MM.1S (cell line): ENCODE data around the gene TMEM154.

Source experiments
- DNase-seq: peaks from one replicate; pipeline ENCODE4 v3.0.0-alpha.2; 2015
- H2AFZ ChIP-seq: fragments of 300-600 bp; sonication (generic); 2 replicates; pipeline ENCODE4 v1.6.0; 2016; ENCODE audit warnings: antibody characterized with exemption, low read length
- H3F3A ChIP-seq: fragments of 300-600 bp; sonication (generic); 2 replicates; pipeline ENCODE4 v1.6.1; 2016; ENCODE audit warnings: mild to moderate bottlenecking, antibody characterized with exemption, low read length, moderate library complexity, mixed read lengths; ENCODE audit not compliant: insufficient read depth
- H3K27ac ChIP-seq: fragments of 300-600 bp; sonication (generic); 2 replicates; pipeline ENCODE4 v1.5.1; 2016; ENCODE audit warnings: mild to moderate bottlenecking, low read length
- H3K27me3 ChIP-seq: fragments of 300-600 bp; sonication (generic); replicated peaks from 2 replicates; pipeline ENCODE4 v1.6.0; 2016; ENCODE audit warnings: low read length; ENCODE audit not compliant: insufficient read depth
- H3K36me3 ChIP-seq: fragments of 300-600 bp; sonication (generic); replicated peaks from 2 replicates; pipeline ENCODE4 v1.6.1; 2016; ENCODE audit warnings: mild to moderate bottlenecking, low read length, mixed read lengths; ENCODE audit not compliant: insufficient read depth
- H3K4me1 ChIP-seq: fragments of 300-600 bp; sonication (generic); 2 replicates; pipeline ENCODE4 v1.6.1; 2016; ENCODE audit warnings: low read length, mixed read lengths
- H3K4me2 ChIP-seq: fragments of 300-600 bp; sonication (generic); 2 replicates; pipeline ENCODE4 v1.6.0; 2016; ENCODE audit warnings: low read depth, low read length
- H3K4me3 ChIP-seq: fragments of 300-600 bp; sonication (generic); 2 replicates; pipeline ENCODE4 v1.5.1; 2016; ENCODE audit warnings: low read length, mixed read lengths
- H3K79me2 ChIP-seq: fragments of 300-600 bp; sonication (generic); 2 replicates; pipeline ENCODE4 v1.6.1; 2016; ENCODE audit warnings: mixed run types, low read length, mixed read lengths
- H3K9ac ChIP-seq: fragments of 300-600 bp; sonication (generic); 2 replicates; pipeline ENCODE4 v1.6.1; 2016; ENCODE audit warnings: low read length, mixed read lengths
- H3K9me2 ChIP-seq: fragments of 300-600 bp; sonication (generic); replicated peaks from 2 replicates; pipeline ENCODE4 v1.6.1; 2016; ENCODE audit warnings: mild to moderate bottlenecking, low read length, mixed read lengths; ENCODE audit not compliant: insufficient read depth
- H3K9me3 ChIP-seq: fragments of 300-600 bp; sonication (generic); replicated peaks from 2 replicates; pipeline ENCODE4 v1.6.1; 2016; ENCODE audit warnings: mild to moderate bottlenecking, low read length, mixed read lengths; ENCODE audit not compliant: insufficient read depth
- H4K20me1 ChIP-seq: fragments of 300-600 bp; sonication (generic); 2 replicates; pipeline ENCODE4 v1.6.1; 2016; ENCODE audit warnings: mild to moderate bottlenecking, low read length, moderate library complexity, mixed read lengths; ENCODE audit not compliant: insufficient read depth
- CTCF ChIP-seq: fragments of 300-600 bp; sonication (generic); IDR thresholded peaks from 2 replicates; pipeline ENCODE4 v1.5.1; 2016; ENCODE audit warnings: antibody characterized with exemption, low read length, mixed read lengths
- EZH2 ChIP-seq: fragments of 300-600 bp; sonication (generic); optimal IDR thresholded peaks from 2 replicates; pipeline ENCODE3; 2017; ENCODE audit warnings: low read depth, mild to moderate bottlenecking, antibody characterized with exemption, low read length, mixed read lengths
- EZH2phosphoT487 ChIP-seq: fragments of 300-600 bp; sonication (generic); IDR thresholded peaks from 2 replicates; pipeline ENCODE4 v1.6.1; 2018; ENCODE audit warnings: antibody characterized with exemption, low read length

Gene TMEM154

GRCh38 chr4:152686452-152687013 lies 6.7 kb upstream of the TMEM154 start:
- H3K79me2 ChIP-seq: no peaks in the 10 kb centered on the region
- DNase-seq: no peak
- no peaks in the 10 kb centered on the region for H3K9me3 ChIP-seq
- no peaks in the 10 kb centered on the region for H3K27me3 ChIP-seq
- TF ChIP-seq EZH2phosphoT487 (no peak), CTCF (no peak), EZH2 (no peak)
- no peak overlapping the region for H3K27ac ChIP-seq
- no peak overlapping the region for H2AFZ ChIP-seq
- H3K36me3 ChIP-seq: no peaks in the 10 kb centered on the region
- no peaks in the 10 kb centered on the region for H3F3A ChIP-seq
- no peaks in the 10 kb centered on the region for H4K20me1 ChIP-seq
- H3K4me1 ChIP-seq: no peaks in the 10 kb centered on the region
- H3K4me3 ChIP-seq: no peak overlapping the region
- no peak overlapping the region for H3K4me2 ChIP-seq
- no peak overlapping the region for H3K9ac ChIP-seq
- H3K9me2 ChIP-seq: no peaks in the 10 kb centered on the region

GRCh38 chr4:152684587-152684986 lies 4.8 kb upstream of the TMEM154 start:
- no peak for TF ChIP-seq CTCF
- TF ChIP-seq EZH2: no peak
- no peak for TF ChIP-seq EZH2phosphoT487

GRCh38 chr4:152684007-152684406 lies 4.2 kb upstream of the TMEM154 start:
- Histone ChIP-seq H3K9me2 (no peaks in the 10 kb centered on the region), H2AFZ (no peak overlapping the region), H3K4me1 (peaks cover 8% of the 10 kb centered on the region), H3K27me3 (no peaks in the 10 kb centered on the region), H3K4me3 (no peak overlapping the region), H3K27ac (no peak overlapping the region), H3K79me2 (peaks cover under 1% of the 10 kb centered on the region; the same call in 1 of the 2 replicates), H3K9me3 (no peaks in the 10 kb centered on the region), H4K20me1 (no peaks in the 10 kb centered on the region), H3K4me2 (no peak overlapping the region), H3K36me3 (no peaks in the 10 kb centered on the region), H3F3A (0 out of 2 replicates have a peak, but pooled peaks cover 6% of the 10 kb centered on the region), H3K9ac (no peak overlapping the region)
- no peak for DNase-seq
- no peak for TF ChIP-seq EZH2
- no peak for TF ChIP-seq EZH2phosphoT487
- TF ChIP-seq CTCF: no peak

More at GRCh38 chr4:152684587-152684986, 4.8 kb upstream of the TMEM154 start:
- H2AFZ ChIP-seq: no peak overlapping the region
- H4K20me1 ChIP-seq: no peaks in the 10 kb centered on the region
- no peak overlapping the region for H3K4me2 ChIP-seq
- H3K79me2 ChIP-seq: no peaks in the 10 kb centered on the region; the same call in 1 of the 2 replicates
- no peaks in the 10 kb centered on the region for H3K27me3 ChIP-seq
- H3K9ac ChIP-seq: no peak overlapping the region
- peaks cover 5% of the 10 kb centered on the region; the same call in 1 of the 2 replicates for H3K4me1 ChIP-seq
- no peaks in the 10 kb centered on the region for H3K9me3 ChIP-seq
- H3K36me3 ChIP-seq: no peaks in the 10 kb centered on the region
- DNase-seq: no peak
- H3K4me3 ChIP-seq: no peak overlapping the region
- H3F3A ChIP-seq: 0 out of 2 replicates have a peak, but pooled peaks cover 6% of the 10 kb centered on the region
- no peaks in the 10 kb centered on the region for H3K9me2 ChIP-seq
- H3K27ac ChIP-seq: no peak overlapping the region
